K562 (cell line): ENCODE measurements around the gene TSPAN18. TPM values are rescaled to one million over a fixed set of nuclear protein-coding genes. Genes with fewer than 3 reads are reported as not detected.
A peak's percentile ranks its signal among the peaks of the same experiment; 100 is the strongest.

Experiments used
- ATAC-seq: fragments of 200-7000 bp; cut with Tn5 transposase; 3 replicates; pipeline ENCODE4 v1.9.1; 2020; ENCODE audit warnings: moderate library complexity
- BruUV-seq: library from RNA; stranded (reverse); fragments of 400-500 nt; replicated peaks from 2 replicates; lab custom pipeline; 2021; lab: Mats Ljungman, UMichigan
- CTCF ChIA-PET: fragments of 300-600 bp; formaldehyde crosslinking; extraction: SDS; loops from one replicate; lab custom pipeline; 2021; ENCODE audit warnings: low intra/inter-chr PET ratio; lab: Yijun Ruan, JAX
- POLR2A ChIA-PET: fragments of 300-600, 350-650 bp; sonication (Branson Sonifier 250); formaldehyde crosslinking; extraction: SDS; loops from one replicate; lab custom pipeline; 2021; ENCODE audit warnings: antibody characterized with exemption, inconsistent platforms; lab: Yijun Ruan, JAX
- DNase-seq, 4 experiments: peaks; one replicate each; pipeline versions ENCODE4 v3.0.0 to v3.0.0-alpha.2; 2011 to 2018; ENCODE audit warnings: low spot score in 3 of 4, mixed read lengths in 3 of 4; ENCODE audit errors: extremely low read depth in 1 of 4
- FAIRE-seq: peaks from 2 replicates; lab custom pipeline; 2011; peaks lifted over from hg19 to GRCh38; lab: Jason Lieb, UNC
- H2AFZ ChIP-seq: 2 replicates; pipeline ENCODE4 v1.6.0; 2011; ENCODE audit warnings: low read depth, low read length, control low read depth, inconsistent platforms
- H3K27ac ChIP-seq: fragments of 200-600 bp; 3 replicates; pipeline ENCODE4 v1.8.0; 2011; ENCODE audit warnings: low read depth, mild to moderate bottlenecking, control low read depth, inconsistent platforms, low read length, moderate library complexity, mixed read lengths; ENCODE audit errors: extremely low read depth
- H3K27me3 ChIP-seq, 2 experiments: fragments of 300-600 bp in 1 of 2; 2 replicates in 1 of 2; 3 replicates in 1 of 2; pipeline versions ENCODE4 v1.6.0 to v1.8.0; 2011; ENCODE audit warnings: inconsistent platforms in 2 of 2, low read length in 2 of 2, mild to moderate bottlenecking in 1 of 2, mixed read lengths in 1 of 2, moderate library complexity in 1 of 2; ENCODE audit not compliant: control insufficient read depth in 2 of 2, insufficient read depth in 2 of 2
- H3K36me3 ChIP-seq: fragments of 300-600 bp; 3 replicates; pipeline ENCODE4 v1.8.0; 2011; ENCODE audit warnings: mild to moderate bottlenecking, low read length, inconsistent platforms; ENCODE audit not compliant: control insufficient read depth, insufficient read depth
- H3K4me1 ChIP-seq, 2 experiments: fragments of 200-600 bp in 1 of 2; replicated peaks in 1 of 2; 2 replicates in 1 of 2; 3 replicates in 1 of 2; pipeline versions ENCODE4 v1.5.1 to v1.8.0; 2011; ENCODE audit warnings: inconsistent platforms in 2 of 2, low read length in 2 of 2, mild to moderate bottlenecking in 1 of 2, mixed read lengths in 1 of 2, moderate library complexity in 1 of 2; ENCODE audit not compliant: control insufficient read depth in 2 of 2, insufficient read depth in 2 of 2
- H3K4me2 ChIP-seq: 2 replicates; pipeline ENCODE4 v1.6.1; 2011; ENCODE audit warnings: low read length, control low read depth, inconsistent platforms, mixed read lengths; ENCODE audit not compliant: insufficient read depth
- H3K4me3 ChIP-seq: fragments of 200-600 bp; sonication (generic), shearing (Covaris generic); 2 replicates; pipeline ENCODE4 v1.5.1; 2016; ENCODE audit warnings: control low read depth, inconsistent platforms
- H3K79me2 ChIP-seq: fragments of 200-600 bp; 3 replicates; pipeline ENCODE4 v1.8.0; 2011; ENCODE audit warnings: low read length, inconsistent platforms; ENCODE audit not compliant: control insufficient read depth, insufficient read depth
- H3K9ac ChIP-seq, 2 experiments: 2 replicates each; pipeline versions ENCODE4 v1.6.0 to v1.6.1; 2011; ENCODE audit warnings: low read depth in 2 of 2, low read length in 2 of 2, control low read depth in 1 of 2, inconsistent platforms in 1 of 2, mild to moderate bottlenecking in 1 of 2, mixed read lengths in 1 of 2; ENCODE audit not compliant: insufficient read depth in 1 of 2
- H3K9me1 ChIP-seq: one replicate; pipeline ENCODE4 v1.6.0; 2011; ENCODE audit warnings: inconsistent platforms, mild to moderate bottlenecking, low read length, moderate library complexity; ENCODE audit not compliant: control insufficient read depth, insufficient read depth
- H3K9me3 ChIP-seq: replicated peaks from 2 replicates; pipeline ENCODE4 v1.5.1; 2011; ENCODE audit warnings: low read depth, low read length, inconsistent platforms; ENCODE audit not compliant: control insufficient read depth, insufficient read depth
- H4K20me1 ChIP-seq: replicated peaks from 2 replicates; pipeline ENCODE4 v1.6.1; 2011; ENCODE audit warnings: low read length, inconsistent platforms, mixed read lengths; ENCODE audit not compliant: control insufficient read depth, insufficient read depth
- C11orf30 ChIP-seq: fragments of 450-650 bp; IDR thresholded peaks from 2 replicates; pipeline ENCODE4 v1.6.1; 2016; ENCODE audit warnings: low read depth, mild to moderate bottlenecking
- HSF4 ChIP-seq: fragments of 250-450 bp; sonication (Bioruptor Pico); IDR thresholded peaks from 2 replicates; pipeline ENCODE4 v2.1.2; 2022; ENCODE audit warnings: mild to moderate bottlenecking, moderate library complexity, borderline replicate concordance
- MAFF ChIP-seq: IDR thresholded peaks from 2 replicates; pipeline ENCODE4 v1.6.1; 2012; ENCODE audit warnings: low read length, improper control_type of control experiment
- MAFG ChIP-seq: fragments of 450-650 bp; conservative IDR thresholded peaks from 2 replicates; pipeline ENCODE4 v1.6.1; 2016; ENCODE audit warnings: missing genetic modification characterization, missing compliant biosample characterization
- MAFK ChIP-seq: IDR thresholded peaks from 2 replicates; pipeline ENCODE4 v1.6.1; 2011; ENCODE audit warnings: low read length, improper control_type of control experiment
- POLR3G ChIP-seq: IDR thresholded peaks from 2 replicates; pipeline ENCODE4 v1.6.1; 2011; ENCODE audit not compliant: insufficient read length, insufficient replicate concordance; ENCODE audit errors: extremely low read depth
- SIN3A ChIP-seq, 2 experiments: fragments of 150-350 bp in 1 of 2; IDR thresholded peaks; 2 replicates each; pipeline ENCODE4 v1.6.1; 2011 to 2016; ENCODE audit warnings: borderline replicate concordance in 2 of 2, low read depth in 2 of 2, low read length in 2 of 2, mild to moderate bottlenecking in 2 of 2, moderate library complexity in 2 of 2; ENCODE audit not compliant: control insufficient read depth in 1 of 2
- TAF9B ChIP-seq: fragments of 450-650 bp; IDR thresholded peaks from 2 replicates; pipeline ENCODE4 v1.6.1; 2018; ENCODE audit warnings: mild to moderate bottlenecking; ENCODE audit not compliant: partially characterized antibody
- ZNF316 ChIP-seq: fragments of 450-650 bp; IDR thresholded peaks from 2 replicates; pipeline ENCODE4 v1.6.1; 2016
- ZNF76 ChIP-seq: fragments of 250-450 bp; sonication (Bioruptor Pico); IDR thresholded peaks from 2 replicates; pipeline ENCODE4 v1.4.0; 2020; ENCODE audit warnings: mild to moderate bottlenecking, moderate library complexity, borderline replicate concordance
- WGBS: fragments of 100-300 bp; shearing (Covaris generic); methylation state at CpG from one replicate; pipeline ENCODE4 v1.1.6; 2016; ENCODE audit warnings: low coverage, mixed read lengths; ENCODE audit not compliant: insufficient coverage; ENCODE audit errors: missing lambda C conversion rate; 5-methylcytosine and 5-hydroxymethylcytosine counted together
- in situ Hi-C: fragments of 300-500 bp; cut with MboI; formaldehyde crosslinking; loops from 4 replicates; pipeline ENCODE4 v1.15.0; 2018; ENCODE audit warnings: inconsistent platforms, mixed read lengths
- intact Hi-C: fragments of 100-400 bp; cut with micrococcal nuclease; formaldehyde crosslinking; loops from 2 replicates; pipeline ENCODE4 v1.14.2; 2022
- polyA plus RNA-seq, 8 experiments: library from polyadenylated mRNA; depleted of rRNA in 4 of 8; stranded (reverse) in 5 of 8; unstranded in 3 of 8; fragments of >200 nt; fragmentation: Nextera tagmentation in 2 of 8; fragmentation: Illumina TruSeq in 1 of 8; extraction: Ambion mirVana in 2 of 8; extraction: Trizol in 1 of 8; gene quantifications; 2 replicates each; pipeline versions ENCODE4 v1.2.1 to v1.2.3, GENCODE V29; 2011 to 2014; ENCODE audit warnings: inconsistent platforms in 1 of 8, missing spikeins in 1 of 8
- total RNA-seq, 7 experiments: library from RNA; depleted of rRNA in 6 of 7; stranded (reverse); fragments of >200 nt in 6 of 7; fragmentation: Illumina TruSeq in 2 of 7; extraction: Trizol in 2 of 7; gene quantifications; 2 replicates each; pipeline versions ENCODE4 v1.2.1 to v1.2.3, GENCODE V29; 2011 to 2021; ENCODE audit warnings: low replicate concordance in 1 of 7

Gene TSPAN18
- total and polyA plus RNA-seq, 9 of the 15 experiments (the other 6 are each of a cell fraction or from before 2014, with no cell fraction given) = 0.17 to 0.35 (median 0.22) TPM; not detected in 4

DNA sequence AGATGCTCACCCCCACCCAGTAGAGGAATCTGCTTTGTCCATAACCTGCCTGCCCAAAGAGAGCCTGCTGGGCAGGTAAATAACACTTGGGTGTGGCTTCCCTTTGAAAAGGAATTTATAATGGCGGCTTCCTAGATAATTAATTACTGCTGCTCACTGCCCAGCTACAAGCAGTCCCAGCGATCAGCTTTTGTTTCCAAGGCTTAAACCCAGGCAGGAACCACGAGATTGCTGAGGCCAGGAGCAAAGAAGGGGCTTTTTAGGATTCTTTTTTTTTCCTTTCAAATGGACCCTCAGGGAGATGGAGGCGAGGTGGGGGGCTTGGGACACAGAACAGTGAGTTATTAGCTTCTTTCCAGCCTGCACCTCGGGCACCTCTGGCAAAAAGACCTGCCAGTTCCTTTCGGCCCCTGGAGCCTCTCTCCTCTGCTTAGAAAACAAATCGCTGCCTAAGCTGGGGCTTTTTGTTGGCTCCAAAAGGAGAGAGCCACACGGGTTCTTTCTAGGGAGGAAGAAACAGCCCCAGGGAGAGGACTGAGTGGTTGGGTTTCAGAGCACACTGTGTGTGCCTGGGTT is 107.2 kb downstream of the TSPAN18 start (continued):
- no peak for TF ChIP-seq POLR3G

DNA sequence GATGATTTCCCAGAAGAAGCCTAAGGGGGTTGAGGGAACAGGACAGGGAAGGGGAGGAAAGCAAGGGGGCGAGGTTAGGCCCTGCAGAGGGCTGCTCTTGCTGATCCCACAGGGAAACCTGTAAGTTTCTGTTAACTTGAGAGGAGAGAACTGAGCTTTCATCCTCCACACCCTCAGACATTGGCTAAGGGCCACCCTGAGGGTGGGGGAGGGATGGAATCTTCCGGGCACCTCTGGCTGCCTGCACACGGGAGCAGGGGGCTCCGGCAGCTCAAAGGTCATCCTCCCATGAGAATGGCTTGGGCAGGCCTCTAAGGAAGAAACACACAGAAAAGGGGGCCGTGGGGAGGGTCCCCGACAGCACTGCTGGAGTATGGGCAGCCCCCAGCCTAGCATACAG is 108.1 kb downstream of the TSPAN18 start:
- H3K36me3 ChIP-seq = no peaks in the 10 kb centered on the region

DNA sequence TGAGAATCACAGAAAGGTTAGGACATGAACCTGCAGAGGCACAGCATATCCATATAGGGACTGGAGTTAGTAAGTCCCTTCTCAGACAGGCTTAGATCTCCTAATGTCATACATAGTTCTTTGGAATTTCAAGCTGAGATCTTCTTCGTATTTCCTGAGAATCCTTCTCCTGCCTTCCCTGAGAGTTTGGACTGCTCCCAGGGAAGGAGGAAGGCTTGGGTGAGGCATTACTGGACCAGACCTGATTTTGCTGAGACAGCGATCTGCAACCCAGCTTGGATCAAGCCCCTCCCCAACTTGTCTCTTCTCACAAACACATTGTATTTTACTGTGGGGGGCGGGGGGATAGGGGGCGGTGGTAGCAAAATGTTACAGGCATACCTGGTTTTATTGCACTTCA is 108.5 kb downstream of the TSPAN18 start:
- BruUV-seq = no TSS peak
- ATAC-seq (no peak), FAIRE-seq (no peak), DNase-seq (no peak)
- in situ Hi-C loops = no loop called here
- Histone ChIP-seq H2AFZ (no peak overlapping the region), H3K9me1 (no peaks in the 10 kb centered on the region), H3K9ac (no peak overlapping the region), H3K27ac (no peak overlapping the region), H4K20me1 (no peaks in the 10 kb centered on the region; the same call in 1 of the 2 replicates), H3K9me3 (no peaks in the 10 kb centered on the region), H3K79me2 (no peaks in the 10 kb centered on the region), H3K4me3 (no peak overlapping the region), H3K36me3 (no peaks in the 10 kb centered on the region), H3K4me1 (no peaks in the 10 kb centered on the region), H3K27me3 (peaks cover 9 to 39% of the 10 kb centered on the region in 2 experiments; a peak in 4 of 5 replicates), H3K4me2 (no peak overlapping the region)
- intact Hi-C loops = no loop called here
- ChIA-PET CTCF (no interaction called here), POLR2A (no interaction called here)
- WGBS = 3% methylated on average over 4 of the region's 4 CpGs
- TF ChIP-seq C11orf30 (peak; percentile 57; the same call in 1 of the 2 replicates), TAF9B (no peak), MAFG (tag) (peak; percentile 72), MAFK (peak; percentile 26; the same call in 1 of the 2 replicates), ZNF316 (peak; percentile 60), MAFF (peak; percentile 41; the same call in 1 of the 2 replicates), HSF4 (CRISPR knock-in tag) (no peak)

More for the DNA sequence above, 108.1 kb downstream of the TSPAN18 start:
- TF ChIP-seq ZNF76 (CRISPR knock-in tag) = no peak
- no peak for TF ChIP-seq SIN3A (IDR thresholded peaks at IDR 0.05; ENCODE audit: borderline replicate concordance in 2 of 2, control insufficient read depth in 1 of 2, low read depth in 2 of 2, low read length in 2 of 2)
- WGBS = 1% methylated on average over 6 of the region's 6 CpGs
- no peaks in the 10 kb centered on the region for H3K9me1 ChIP-seq
- in situ Hi-C loops (no loop called here), intact Hi-C loops (no loop called here)
- peaks cover 9 to 35% of the 10 kb centered on the region in 2 experiments; a peak in 4 of 5 replicates for H3K27me3 ChIP-seq
- H2AFZ ChIP-seq = no peak overlapping the region
- no peaks in the 10 kb centered on the region; the same call in 1 of the 2 replicates for H4K20me1 ChIP-seq
- DNase-seq = no peak
- no peak overlapping the region for H3K9ac ChIP-seq
- BruUV-seq = no TSS peak
- no peak overlapping the region for H3K27ac ChIP-seq
- H3K9me3 ChIP-seq = no peaks in the 10 kb centered on the region
- ChIA-PET CTCF (no interaction called here), POLR2A (no interaction called here)
- no peak for ATAC-seq
- no peak for FAIRE-seq
- H3K4me2 ChIP-seq = no peak overlapping the region
- no peak overlapping the region for H3K4me3 ChIP-seq
- H3K4me1 ChIP-seq = no peaks in the 10 kb centered on the region
- H3K79me2 ChIP-seq = no peaks in the 10 kb centered on the region
